K562 (cell line): ENCODE measurements around the gene DISC1. TPM values are rescaled to one million over a fixed set of nuclear protein-coding genes. Genes with fewer than 3 reads are reported as not detected.
A peak's percentile ranks its signal among the peaks of the same experiment; 100 is the strongest.

Experiments
- ARID1B ChIP-seq: fragments of 450-650 bp; IDR thresholded peaks from 2 replicates; pipeline ENCODE4 v1.6.1; 2016; ENCODE audit warnings: antibody characterized with exemption, mild to moderate bottlenecking, inconsistent platforms
- BRF2 ChIP-seq: IDR thresholded peaks from 3 replicates; pipeline ENCODE4 v1.6.1; 2011; ENCODE audit warnings: borderline replicate concordance, mild to moderate bottlenecking; ENCODE audit not compliant: insufficient read length, insufficient read depth
- CBFA2T2 ChIP-seq: fragments of 450-650 bp; conservative IDR thresholded peaks from 2 replicates; pipeline ENCODE4 v1.6.1; 2017; ENCODE audit warnings: mild to moderate bottlenecking
- HNRNPH1 ChIP-seq: fragments of 200-400 bp; formaldehyde crosslinking; optimal IDR thresholded peaks from 2 replicates; pipeline ENCODE3; 2017; ENCODE audit warnings: low read depth, mild to moderate bottlenecking, low read length, moderate library complexity
- MEF2D ChIP-seq: conservative IDR thresholded peaks from 2 replicates; pipeline ENCODE4 v1.6.1; 2016; ENCODE audit warnings: low read depth, missing genetic modification characterization, missing compliant biosample characterization
- NFE2 ChIP-seq: IDR thresholded peaks from 2 replicates; pipeline ENCODE4 v1.6.1; 2014; ENCODE audit warnings: antibody characterized with exemption, low read depth
- POLR2B ChIP-seq: fragments of 450-650 bp; IDR thresholded peaks from 2 replicates; pipeline ENCODE4 v1.6.1; 2018; ENCODE audit warnings: low read depth; ENCODE audit not compliant: partially characterized antibody
- PTTG1 ChIP-seq: fragments of 450-650 bp; IDR thresholded peaks from 2 replicates; pipeline ENCODE4 v1.6.1; 2016; ENCODE audit warnings: low read depth, mild to moderate bottlenecking, missing genetic modification characterization, missing compliant biosample characterization
- SFPQ ChIP-seq: fragments of 200-400 bp; formaldehyde crosslinking; IDR thresholded peaks from 2 replicates; pipeline ENCODE4 v1.6.1; 2017; ENCODE audit warnings: mild to moderate bottlenecking, low read depth, low read length, moderate library complexity
- SMARCA4 ChIP-seq: fragments of 450-650 bp; IDR thresholded peaks from 2 replicates; pipeline ENCODE4 v1.6.1; 2016
- SOX6 ChIP-seq: fragments of 450-650 bp; IDR thresholded peaks from 2 replicates; pipeline ENCODE4 v1.6.1; 2014; ENCODE audit warnings: mild to moderate bottlenecking
- STAT5A ChIP-seq: IDR thresholded peaks from 2 replicates; pipeline ENCODE4 v1.6.1; 2012; ENCODE audit warnings: low read length, inconsistent platforms, borderline replicate concordance
- XRCC5 ChIP-seq: fragments of 200-400 bp; formaldehyde crosslinking; IDR thresholded peaks from 2 replicates; pipeline ENCODE4 v1.6.1; 2017; ENCODE audit warnings: low read depth, mild to moderate bottlenecking, low read length
- ZBTB17 ChIP-seq: fragments of 450-650 bp; formaldehyde crosslinking; IDR thresholded peaks from 2 replicates; pipeline ENCODE4 v1.4.0; 2020; ENCODE audit warnings: mild to moderate bottlenecking
- ZFP91 ChIP-seq: sonication (generic); formaldehyde crosslinking; IDR thresholded peaks from 2 replicates; pipeline ENCODE4 v1.8.0; 2022; ENCODE audit warnings: mild to moderate bottlenecking, missing genetic modification reagents
- ZNF445 ChIP-seq: fragments of 250-450 bp; sonication (Bioruptor Pico); IDR thresholded peaks from 2 replicates; pipeline ENCODE4 v1.4.0; 2020; ENCODE audit warnings: low read depth, mild to moderate bottlenecking, moderate library complexity
- ZNF507 ChIP-seq: conservative IDR thresholded peaks from 2 replicates; pipeline ENCODE4 v1.6.1; 2017; ENCODE audit warnings: missing genetic modification characterization, missing compliant biosample characterization
- ZNF639 ChIP-seq, 2 experiments: fragments of 200-800 bp in 1 of 2; sonication (Bioruptor generic) in 1 of 2; sonication (generic) in 1 of 2; formaldehyde crosslinking in 1 of 2; IDR thresholded peaks in 1 of 2; conservative IDR thresholded peaks in 1 of 2; 2 replicates each; pipeline versions ENCODE4 v1.5.0 to v1.6.1; 2016 to 2020; ENCODE audit warnings: missing compliant biosample characterization in 1 of 2, missing genetic modification characterization in 1 of 2, missing genetic modification reagents in 1 of 2
- polyA plus RNA-seq, 8 experiments: library from polyadenylated mRNA; depleted of rRNA in 4 of 8; stranded (reverse) in 5 of 8; unstranded in 3 of 8; fragments of >200 nt; fragmentation: Nextera tagmentation in 2 of 8; fragmentation: Illumina TruSeq in 1 of 8; extraction: Ambion mirVana in 2 of 8; extraction: Trizol in 1 of 8; gene quantifications; 2 replicates each; pipeline versions ENCODE4 v1.2.1 to v1.2.3, GENCODE V29; 2011 to 2014; ENCODE audit warnings: inconsistent platforms in 1 of 8, missing spikeins in 1 of 8
- total RNA-seq, 7 experiments: library from RNA; depleted of rRNA in 6 of 7; stranded (reverse); fragments of >200 nt in 6 of 7; fragmentation: Illumina TruSeq in 2 of 7; extraction: Trizol in 2 of 7; gene quantifications; 2 replicates each; pipeline versions ENCODE4 v1.2.1 to v1.2.3, GENCODE V29; 2011 to 2021; ENCODE audit warnings: low replicate concordance in 1 of 7
- TF ChIP-seq, protein P1 (sequence below): sonication (generic); formaldehyde crosslinking; IDR thresholded peaks from 2 replicates; pipeline ENCODE4 v1.8.0; 2022; ENCODE audit warnings: missing genetic modification reagents, mild to moderate bottlenecking, borderline replicate concordance

DISC1 gene
- total and polyA plus RNA-seq, 9 of the 15 experiments (the other 6 are each of a cell fraction or from before 2014, with no cell fraction given), result 0.01 to 0.11 (median 0.08) TPM; not detected in 1

DNA sequence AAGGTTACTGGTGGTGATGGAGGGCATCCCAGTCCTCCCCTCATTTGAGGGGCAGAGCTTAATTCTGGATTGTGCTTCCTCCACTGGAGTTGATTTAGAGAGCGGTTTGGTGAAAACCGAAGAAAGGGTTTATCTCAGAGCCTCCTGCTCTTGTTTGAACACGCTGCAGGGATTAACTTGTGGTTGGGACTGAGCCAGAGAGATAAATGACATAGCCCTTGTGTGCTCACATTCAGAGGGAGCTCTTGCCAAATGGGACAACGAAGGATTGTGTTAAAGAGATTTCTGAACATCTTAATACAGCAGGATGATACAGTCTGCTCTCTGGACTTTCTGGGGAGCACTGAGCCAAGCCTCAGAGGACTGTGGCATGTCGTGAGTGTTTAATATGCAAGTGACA lies 308.2 kb downstream of the DISC1 start (continued):
- TF ChIP-seq PTTG1, result no peak
- peak; percentile 66; the same call in 1 of the 2 replicates for TF ChIP-seq SOX6
- peak; percentile 50; the same call in 1 of the 2 replicates for TF ChIP-seq NFE2
- TF ChIP-seq SMARCA4, result peak; percentile 42; the same call in 1 of the 2 replicates
- no peak for TF ChIP-seq SFPQ
- peak; percentile 85 for TF ChIP-seq ARID1B
- no peak for TF ChIP-seq BRF2
- peak; percentile 80 for TF ChIP-seq CBFA2T2
- no peak for TF ChIP-seq HNRNPH1
- TF ChIP-seq, protein P1, sequence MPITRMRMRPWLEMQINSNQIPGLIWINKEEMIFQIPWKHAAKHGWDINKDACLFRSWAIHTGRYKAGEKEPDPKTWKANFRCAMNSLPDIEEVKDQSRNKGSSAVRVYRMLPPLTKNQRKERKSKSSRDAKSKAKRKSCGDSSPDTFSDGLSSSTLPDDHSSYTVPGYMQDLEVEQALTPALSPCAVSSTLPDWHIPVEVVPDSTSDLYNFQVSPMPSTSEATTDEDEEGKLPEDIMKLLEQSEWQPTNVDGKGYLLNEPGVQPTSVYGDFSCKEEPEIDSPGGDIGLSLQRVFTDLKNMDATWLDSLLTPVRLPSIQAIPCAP, result no peak
- no peak for TF ChIP-seq MEF2D (tag)
- 0 out of 4 replicates have a peak, but pooled peaks of 1 of the 2 experiments have one; percentile 52 for TF ChIP-seq ZNF639 (CRISPR knock-in tag; conservative IDR thresholded peaks at IDR 0.05 in 1 of 2, IDR thresholded peaks at IDR 0.05 in 1 of 2)
- TF ChIP-seq ZFP91 (CRISPR knock-in tag), result no peak
- no peak for TF ChIP-seq POLR2B
- TF ChIP-seq ZNF445 (CRISPR knock-in tag), result no peak
- peak; percentile 40; the same call in 1 of the 2 replicates for TF ChIP-seq STAT5A
- no peak for TF ChIP-seq XRCC5
- peak; percentile 49; the same call in 1 of the 2 replicates for TF ChIP-seq ZBTB17 (CRISPR knock-in tag)
- no peak for TF ChIP-seq ZNF507
